Measurements from ENCODE around the gene CLDN34.

GRCh38 chrX:10006770-10007169, 39.6 kb downstream of the CLDN34 start:
- TF ChIP-seq EP300 (IDR thresholded peaks at IDR 0.05; ENCODE audit: borderline replicate concordance) (no peak), REST (IDR thresholded peaks at IDR 0.05; ENCODE audit: low read depth) (no peak), TAF1 (IDR thresholded peaks at IDR 0.05; ENCODE audit: low read depth) (no peak), TEAD4 (IDR thresholded peaks at IDR 0.05) (no peak), MAX (IDR thresholded peaks at IDR 0.05) (no peak), YY1 (IDR thresholded peaks at IDR 0.05; ENCODE audit: low read depth) (no peak), ZBTB7A (IDR thresholded peaks at IDR 0.05; ENCODE audit: low read depth) (no peak), NFIC (IDR thresholded peaks at IDR 0.05) (no peak), CEBPB (IDR thresholded peaks at IDR 0.05) (no peak)
